NCI-H2227 treated with DMSO at 0.1 percent for 48 hours (cell line): Measurements from ENCODE around the gene TESK2.
"Not testable (repeated sequence)": the region's sequence is repeated elsewhere in the genome, so short reads cannot be mapped to it uniquely, and the experiment has no call there.

Experiments used
- DNase-seq: peaks from one replicate; lab custom pipeline; 2025; lab: John Stamatoyannopoulos, UW

Gene TESK2

DNA sequence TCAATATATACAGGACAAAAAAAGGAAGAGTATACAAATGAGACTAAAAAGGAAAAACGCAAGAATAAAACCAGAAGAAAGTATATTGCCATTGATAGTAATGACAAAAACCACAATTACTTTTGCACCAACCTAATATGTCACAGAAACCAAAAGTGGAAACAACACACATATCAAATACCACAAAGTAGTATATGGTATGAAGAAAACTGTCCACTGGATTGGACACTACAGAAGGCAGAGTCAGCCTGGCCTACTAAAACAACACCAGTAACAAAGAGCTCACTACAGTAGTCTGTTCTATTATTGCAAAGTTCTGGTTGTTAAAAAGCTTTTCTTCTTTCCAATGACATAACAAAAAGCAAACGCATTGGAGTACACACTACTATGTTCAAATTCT, 17.7 kb downstream of the TESK2 start:
- DNase-seq, result no peak

DNA sequence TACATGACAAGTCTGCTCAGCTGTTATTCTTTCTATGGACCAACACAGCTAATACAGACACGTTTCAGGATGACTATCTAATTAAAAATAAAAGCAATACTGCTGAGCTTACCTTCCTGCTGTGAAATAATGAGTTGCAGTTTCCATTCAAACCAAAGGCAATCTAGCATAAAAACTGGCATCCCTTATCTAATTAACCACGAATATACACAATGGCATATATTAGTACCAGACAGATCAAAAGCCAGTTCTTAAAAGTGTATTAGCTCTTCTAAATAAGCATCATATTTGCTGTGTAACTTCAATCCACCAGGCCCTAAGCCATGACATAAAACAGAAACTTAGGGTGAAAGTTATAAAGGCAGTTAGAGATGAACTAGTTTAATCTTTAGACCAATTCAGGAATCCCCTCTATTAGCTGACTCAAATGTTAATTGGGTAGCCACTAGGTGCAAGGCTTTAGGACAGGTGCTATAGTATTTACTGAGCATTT, 20.6 kb downstream of the TESK2 start:
- no peak for DNase-seq

DNA sequence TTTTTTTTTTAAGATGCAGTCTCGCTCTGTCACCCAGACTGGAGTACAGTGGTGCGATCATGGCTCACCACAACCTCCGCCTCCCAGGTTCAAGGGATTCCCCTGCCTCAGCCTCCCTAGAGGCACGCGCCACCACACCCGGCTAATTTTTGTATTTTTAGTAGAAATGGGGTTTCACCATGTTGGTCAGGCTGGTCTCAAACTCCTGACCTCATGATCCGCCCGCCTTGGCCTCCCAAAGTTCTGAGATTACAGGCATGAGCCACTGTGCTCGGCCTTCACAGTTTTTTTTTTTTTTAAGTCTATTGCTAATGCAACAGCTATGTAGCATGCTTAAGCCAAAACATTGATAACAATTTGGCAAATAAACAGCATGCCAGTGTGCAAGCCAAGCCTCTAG, 23.6 kb downstream of the TESK2 start:
- DNase-seq, result not testable (repeated sequence)

DNA sequence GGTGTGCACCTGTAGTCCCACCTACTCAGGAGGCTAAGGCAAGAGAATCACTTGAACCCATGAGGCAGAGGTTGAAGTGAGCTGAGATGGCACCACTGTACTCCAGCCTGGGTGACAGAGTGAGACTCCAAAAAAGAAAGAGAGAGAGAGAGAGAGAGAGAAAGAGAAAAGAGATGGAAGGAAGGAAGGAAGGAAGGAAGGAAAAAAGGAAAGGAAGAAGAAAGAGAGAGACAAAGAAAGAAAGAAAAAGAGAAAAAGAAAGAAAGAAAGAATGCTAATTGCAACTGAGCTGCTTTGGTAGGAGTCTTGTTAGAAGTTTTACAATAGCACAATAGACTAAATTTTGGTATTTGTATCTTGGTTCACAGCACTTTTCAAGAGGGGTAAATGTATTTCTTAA, 25.7 kb downstream of the TESK2 start:
- no peak for DNase-seq

DNA sequence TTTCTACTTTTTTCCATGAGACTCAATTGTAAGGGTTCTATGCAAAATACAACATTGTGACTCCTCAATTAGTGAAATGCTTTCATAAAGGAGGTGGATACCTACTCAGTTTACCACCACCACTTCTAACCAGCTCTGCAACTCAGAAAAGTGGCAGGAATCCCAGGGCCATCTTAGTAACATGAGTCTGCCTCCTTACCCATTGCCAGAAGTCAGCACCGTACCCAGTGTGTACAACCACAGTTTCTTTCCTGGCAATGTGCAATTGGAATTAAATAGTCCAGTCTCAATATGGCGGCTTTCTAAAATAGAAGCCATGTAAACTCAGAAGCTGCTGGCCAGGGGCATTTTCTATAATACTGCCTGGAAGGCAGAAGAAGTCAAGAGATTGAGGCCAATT, 32.1 kb downstream of the TESK2 start:
- DNase-seq, result no peak

DNA sequence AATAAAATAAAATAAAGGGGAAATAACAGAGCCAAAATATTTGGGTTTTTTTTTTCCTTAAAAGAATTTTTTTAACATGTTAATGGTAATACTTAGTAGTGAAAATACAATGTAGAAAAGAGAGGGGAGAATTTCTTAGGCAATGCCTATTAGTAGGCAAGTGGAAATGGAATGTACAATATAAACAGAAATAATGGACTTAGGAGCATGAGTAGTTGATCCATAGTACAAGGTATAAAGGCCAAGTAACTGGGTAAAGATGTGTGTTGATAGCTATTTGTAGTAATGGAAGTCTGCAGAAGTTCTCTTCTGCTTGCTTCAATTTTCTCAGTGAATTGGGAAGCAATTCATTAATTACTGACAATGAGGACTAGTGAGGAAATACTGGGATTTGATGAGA, 34.4 kb downstream of the TESK2 start:
- DNase-seq, result no peak

DNA sequence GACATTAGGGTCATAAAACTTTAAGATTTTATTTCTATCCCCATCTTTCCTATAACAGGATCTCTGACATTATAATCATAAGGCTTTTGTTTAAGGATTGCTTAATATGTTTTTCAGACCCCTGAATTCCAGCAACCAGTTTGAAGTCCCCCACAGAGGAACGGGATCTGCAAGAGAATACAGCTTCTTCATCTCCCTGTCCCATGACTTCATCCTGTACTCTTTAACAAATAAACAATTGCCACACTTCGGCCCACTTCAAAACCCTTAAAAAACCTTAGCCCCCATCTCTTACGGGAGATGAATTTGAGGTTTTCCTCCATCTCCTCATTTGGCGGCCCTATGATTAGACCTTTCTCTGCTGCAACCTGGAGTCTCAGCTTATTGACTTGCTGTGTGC, 35.8 kb downstream of the TESK2 start:
- no peak for DNase-seq

DNA sequence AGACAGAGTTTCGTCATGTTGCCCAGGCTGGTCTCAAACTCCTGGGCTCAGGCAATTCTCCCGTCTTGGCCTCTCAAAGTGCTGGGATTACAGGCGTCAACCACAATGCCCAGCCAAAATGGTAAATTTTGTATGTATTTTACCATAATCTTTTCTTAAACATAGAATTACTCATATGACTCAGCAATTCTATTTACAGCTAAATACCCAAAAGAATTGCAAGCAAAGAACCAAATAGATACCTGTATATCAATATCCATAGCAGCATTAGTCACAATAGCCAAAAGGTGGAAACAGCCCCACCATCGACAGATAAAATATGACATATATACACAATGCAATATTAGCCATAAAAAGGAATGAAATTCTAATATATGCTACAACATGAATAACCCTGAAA, 36.5 kb downstream of the TESK2 start:
- no peak for DNase-seq

DNA sequence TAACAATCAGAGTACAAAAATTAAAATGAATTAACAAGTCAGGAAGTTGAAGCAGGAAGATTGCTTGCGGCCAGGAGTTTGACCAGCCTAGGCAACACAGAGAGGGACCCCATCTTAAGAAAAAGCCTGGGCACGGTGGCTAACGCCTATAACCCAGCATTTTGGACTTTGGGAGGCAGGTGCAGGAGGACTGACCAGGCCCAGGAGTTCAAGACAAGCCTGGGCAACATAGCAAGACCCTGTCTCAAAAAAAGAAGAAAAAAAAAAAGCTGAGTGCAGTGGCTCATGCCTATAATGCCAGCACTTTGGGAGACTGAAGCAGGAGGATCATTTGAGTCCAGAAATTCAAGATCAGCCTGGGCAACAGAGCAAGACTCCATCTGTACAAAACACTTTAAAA, 38.5 kb downstream of the TESK2 start:
- no peak for DNase-seq

DNA sequence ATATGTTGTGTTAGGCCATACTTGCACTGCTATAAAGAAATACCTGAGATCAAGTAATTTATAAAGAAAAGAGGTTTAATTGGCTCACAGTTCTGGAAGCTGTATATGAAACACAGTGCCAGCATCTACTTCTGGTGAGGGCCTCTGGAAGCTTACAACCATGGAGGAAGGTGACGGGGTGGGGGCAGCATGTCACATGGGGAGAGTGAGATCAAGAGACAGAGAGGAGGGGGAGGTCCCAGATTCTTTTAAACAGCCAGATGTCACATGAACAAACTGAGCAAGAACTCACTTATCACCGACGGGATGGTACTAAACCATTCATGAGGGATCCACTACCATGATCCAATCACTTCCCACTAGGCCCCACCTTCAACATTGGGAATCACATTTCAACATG, 42.6 kb downstream of the TESK2 start:
- DNase-seq, result no peak

DNA sequence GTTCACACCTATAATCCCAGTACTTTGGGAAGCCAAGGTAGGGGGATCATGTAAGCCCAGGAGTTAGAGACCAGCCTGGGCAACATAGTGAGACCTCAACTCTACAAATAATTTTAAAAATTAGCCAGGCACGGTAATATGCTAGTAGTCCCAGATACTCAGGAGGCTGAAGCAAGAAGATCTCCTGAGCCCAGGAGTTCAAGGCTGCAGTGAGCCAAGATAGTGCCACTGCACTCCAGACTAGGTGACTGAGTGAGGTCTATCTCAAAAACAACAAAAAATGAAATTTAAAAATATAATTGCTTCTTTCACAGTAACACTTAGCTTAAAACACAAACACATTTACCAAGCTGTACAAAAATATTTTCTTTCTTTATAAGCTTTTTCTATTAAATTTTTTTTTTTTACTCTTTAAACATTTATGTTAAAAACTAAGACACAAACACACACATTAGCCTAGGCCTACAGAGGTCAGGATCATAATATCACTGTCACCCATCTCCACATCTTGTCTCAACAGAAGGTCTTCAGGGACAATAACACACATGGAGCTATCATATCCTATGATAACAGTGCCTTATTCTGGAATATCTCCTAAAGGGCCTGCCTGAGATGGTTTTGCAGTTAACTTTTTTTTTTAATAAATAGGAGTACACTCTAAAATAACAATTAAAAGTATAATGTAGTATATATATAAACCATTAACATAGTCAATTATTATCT, 43.9 kb downstream of the TESK2 start:
- no peak for DNase-seq

DNA sequence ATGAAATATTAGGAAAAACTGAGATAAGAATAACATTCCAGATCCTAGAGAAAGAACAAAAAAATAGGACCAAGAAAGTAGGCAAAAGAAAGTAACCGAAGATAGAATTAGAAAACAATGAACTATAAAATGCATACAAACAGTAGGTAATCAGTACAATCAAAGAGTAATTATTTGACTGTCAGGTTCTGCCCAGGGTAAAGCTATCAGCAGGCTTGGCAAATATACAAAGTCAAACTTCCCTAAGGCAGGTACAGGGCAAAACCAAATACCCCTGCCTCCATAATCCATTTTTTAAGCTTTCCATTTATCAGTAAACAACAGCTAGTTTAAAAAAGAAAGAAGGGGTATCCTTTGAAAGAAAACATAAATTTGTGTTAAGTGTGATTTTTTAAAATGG, 44.4 kb downstream of the TESK2 start:
- no peak for DNase-seq

DNA sequence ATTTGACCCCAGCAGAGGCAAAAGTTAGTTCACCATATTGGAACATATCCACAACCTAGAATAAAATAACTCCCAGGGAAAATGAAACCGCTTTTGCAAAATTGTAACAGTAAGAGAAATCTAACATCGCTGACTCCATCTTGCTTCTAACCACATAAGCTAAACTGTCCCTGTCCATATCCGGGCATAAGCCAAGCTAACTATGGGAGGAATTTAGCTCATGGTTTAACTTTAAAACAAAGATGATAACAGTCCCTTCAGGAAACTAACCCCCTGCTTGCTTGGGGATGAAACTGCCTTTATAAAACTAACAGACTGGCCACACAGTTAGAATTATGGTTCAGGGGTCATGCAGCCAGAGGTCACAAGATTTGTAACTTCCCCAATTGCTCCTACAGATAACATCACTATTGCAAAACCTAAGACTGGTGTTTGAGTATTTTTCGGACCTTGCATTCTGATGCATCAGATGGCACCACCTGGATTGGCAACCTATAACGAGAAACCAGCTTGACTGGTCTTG, 46.3 kb downstream of the TESK2 start:
- no peak for DNase-seq

DNA sequence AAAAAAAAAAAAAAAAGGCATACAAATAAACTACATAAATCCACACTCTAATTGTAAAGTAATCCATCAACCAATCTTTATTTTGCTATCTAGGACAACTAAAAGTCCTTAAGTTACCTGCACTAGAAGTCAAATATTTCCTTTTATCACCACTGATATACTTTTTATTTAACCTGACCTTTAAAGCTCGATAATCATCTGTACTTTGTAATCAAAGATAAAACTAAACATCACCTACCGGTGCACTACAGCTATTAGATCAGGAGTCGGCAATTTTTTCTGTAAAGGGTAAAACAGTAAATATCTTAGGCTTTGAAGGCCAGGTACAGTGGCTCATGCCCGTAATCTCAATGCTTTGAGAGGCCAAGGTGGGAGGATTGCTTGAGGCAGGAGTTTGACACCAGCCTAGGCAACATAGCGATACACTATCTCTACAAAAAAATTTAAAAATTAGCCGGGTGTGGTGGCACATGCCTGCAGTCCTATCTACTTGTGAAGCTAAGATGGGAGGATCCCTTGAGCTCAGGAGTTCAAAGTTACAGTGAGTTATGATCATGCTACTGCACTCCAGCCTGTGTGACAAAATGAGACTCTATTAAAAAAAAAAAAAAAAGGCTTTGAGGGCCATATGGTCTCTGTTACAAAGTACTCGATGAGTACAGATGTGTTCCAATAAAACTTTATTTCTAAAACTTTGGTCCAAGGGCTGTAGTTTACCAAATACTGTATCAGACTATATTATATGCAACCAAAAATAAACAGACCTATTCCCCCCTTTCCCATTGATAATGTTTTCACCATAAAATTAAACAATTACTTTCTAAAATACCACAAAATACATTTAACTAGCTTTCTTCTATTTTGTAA, 47.1 kb downstream of the TESK2 start:
- no peak for DNase-seq

DNA sequence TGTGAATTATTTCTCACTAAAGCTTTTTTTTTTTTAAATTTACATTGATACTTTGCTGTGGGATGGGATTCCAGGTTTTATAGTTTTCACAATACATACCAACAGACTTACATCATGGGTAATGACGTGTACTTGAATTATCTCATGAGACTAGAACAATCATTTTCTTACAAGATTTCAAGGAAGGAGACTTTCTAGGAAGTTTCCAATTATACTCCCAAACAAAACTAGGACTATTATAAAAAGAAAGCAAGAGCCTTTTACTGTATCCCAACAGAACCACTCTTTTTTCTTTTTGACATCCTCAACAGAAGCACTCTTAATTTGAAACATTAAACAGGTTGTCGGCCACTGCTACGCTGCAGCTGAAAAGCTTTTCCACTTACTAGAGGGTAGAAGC, 48.7 kb downstream of the TESK2 start:
- no peak for DNase-seq

DNA sequence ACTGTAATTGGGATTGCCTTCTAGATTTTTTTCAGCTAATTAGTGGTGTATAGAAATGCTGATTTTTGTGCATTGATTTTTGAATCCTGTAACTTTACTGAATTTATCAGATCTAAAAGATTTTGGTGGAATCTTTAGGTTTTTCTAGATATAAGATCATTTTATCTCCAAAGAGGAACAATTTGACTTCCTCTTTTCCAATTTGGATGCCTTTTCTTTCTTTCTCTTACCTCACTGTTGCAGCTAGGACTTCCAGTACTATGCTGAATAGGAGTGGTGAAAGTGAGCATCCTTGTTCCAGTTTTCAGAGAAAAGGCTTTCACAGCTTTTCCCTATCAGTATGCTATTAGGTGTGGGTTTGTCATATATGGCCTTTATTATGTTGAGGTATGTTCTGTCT, 53.6 kb downstream of the TESK2 start:
- DNase-seq, result no peak

DNA sequence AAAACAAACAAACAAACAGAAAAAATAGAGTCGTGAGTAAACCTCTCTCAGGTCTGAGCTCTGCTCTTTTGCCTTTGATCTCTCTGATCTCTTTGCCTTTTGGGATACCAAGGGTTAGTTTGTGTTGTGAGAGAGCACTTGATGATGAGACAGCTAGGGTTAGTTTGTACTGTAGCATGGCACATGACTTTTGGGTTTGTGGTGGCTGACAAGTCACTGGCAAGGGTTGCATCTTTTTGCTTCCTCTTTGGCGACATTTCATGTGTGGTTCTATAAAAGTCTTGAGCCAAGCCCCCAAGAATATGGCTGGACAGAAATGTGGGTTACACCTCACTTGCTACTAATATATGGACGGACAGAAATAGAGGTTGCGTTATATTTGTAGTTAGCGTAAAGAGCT, 60.5 kb downstream of the TESK2 start:
- DNase-seq, result no peak

DNA sequence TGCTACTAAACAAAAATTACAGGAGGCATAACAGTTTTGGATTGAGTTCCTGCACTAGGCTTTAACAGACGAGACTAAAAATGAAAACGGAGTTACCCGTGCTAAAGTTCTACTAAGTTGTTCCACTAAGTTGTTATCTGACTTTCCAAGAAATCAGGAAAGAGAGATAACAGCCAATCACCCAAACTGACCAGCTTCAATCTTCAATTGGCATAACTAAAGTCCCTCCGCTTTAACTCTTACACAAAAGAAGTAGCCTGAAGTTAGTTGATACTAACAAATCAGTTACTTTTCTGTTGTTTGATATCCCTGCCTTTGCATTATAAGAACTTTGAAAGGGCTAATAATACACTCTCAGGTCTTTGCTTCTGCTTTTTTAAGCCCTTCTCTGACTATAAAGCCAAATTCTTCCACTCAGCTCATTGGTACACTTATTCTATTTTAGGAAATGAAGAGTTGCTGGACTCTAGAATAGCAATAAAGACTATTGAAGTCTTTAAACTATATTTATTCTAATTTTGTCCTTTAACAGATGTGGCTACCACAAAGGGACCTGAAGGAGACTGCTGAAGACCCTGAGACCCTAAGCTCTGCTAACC, 61.3 kb downstream of the TESK2 start:
- DNase-seq, result no peak

DNA sequence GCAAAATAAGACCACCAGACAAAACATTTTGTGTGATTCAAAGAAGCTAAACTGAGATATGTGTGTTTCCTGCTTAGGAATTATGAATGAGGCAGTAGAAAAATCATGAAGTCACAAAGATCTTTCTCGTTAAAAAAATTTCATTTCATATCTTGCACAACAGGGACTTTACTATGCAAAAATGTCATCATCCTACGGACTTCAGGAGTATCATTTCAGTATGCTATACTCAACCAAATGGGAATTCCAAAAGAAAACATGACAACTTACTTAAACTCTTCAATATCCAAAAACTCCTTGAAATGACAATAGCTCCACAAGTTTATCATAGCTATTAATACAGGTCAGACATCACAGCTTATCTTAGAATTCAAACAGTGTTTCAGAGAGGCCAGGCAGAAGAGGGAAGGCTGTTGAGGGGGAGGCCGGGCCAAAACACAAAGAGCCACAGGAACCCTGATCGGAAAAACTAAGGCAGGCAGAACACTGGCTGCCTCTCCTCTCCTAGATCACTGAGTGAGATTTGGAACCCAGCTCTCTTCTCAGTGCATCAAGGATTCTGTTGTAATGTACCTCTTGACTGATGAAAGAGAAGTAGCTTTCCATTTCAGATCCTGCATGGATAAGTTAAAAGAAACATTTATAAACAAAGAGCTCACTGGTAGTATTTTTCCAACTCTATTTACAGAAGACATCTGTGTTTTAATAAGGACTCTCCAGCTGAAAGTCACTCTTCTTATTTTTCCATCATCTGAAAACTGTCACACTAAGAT, 66.9 kb downstream of the TESK2 start:
- no peak for DNase-seq

DNA sequence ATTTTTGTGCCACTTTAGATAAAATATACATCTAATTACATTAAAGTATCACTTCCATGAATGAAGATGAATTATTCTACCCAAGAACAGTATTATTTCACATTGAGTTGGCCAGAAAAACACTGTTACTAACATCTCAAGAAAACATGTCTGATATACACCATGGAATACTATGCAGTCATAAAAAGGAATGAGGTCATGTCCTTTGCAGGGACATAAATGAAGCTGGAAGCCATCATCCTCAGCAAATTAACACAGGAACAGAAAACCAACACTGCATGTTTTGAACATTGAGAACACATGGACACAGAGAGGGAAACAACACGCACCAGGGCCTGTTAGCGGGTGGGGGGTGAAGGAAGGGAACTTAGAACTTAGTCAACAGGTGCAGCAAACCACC, 69.0 kb downstream of the TESK2 start:
- DNase-seq, result no peak

DNA sequence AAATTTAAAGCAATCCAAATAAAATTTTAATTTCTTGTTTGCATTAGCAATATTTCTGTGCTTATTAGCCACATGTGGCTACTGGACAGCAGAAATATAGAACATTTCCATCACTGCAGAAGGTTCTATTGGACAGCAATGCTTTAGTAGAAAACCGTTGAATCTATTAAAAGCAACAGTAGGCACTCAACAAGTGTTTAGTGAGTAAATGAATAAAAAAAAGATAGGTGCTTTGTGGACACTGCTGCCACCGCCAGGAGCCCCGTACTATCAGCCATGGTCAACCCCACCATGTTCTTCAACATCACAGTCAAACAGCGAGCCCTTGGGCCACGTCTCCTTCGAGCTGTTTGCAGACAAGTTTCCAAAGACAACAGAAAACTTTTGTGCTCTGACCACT, 76.2 kb downstream of the TESK2 start:
- DNase-seq, result no peak

DNA sequence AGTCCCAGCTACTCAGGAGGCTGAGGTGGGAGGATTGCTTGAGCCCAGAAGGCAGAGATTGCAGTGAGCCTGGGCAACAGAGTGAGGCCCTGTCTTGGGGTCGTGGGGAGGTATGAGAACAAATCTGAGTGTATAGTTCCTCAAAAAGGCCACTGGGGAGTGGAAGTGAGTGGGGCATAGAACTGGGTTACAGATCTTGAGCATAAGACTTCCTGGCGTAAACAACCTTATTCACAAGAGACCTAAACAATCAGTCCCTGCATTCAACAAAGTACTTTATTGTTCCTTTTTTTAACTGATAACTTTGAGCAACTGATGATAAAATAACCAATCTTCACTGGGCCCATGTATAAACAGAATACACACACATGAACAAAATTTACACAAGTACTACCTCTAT, 78.1 kb downstream of the TESK2 start:
- no peak for DNase-seq
